ENCODE results near the gene DDX25.

GRCh38 chr11:125974284-125974683 is 70.0 kb downstream of the DDX25 start:
- TF ChIP-seq CTCF (IDR thresholded peaks at IDR 0.05; ENCODE audit: low read depth, low read length, poor library complexity, severe bottlenecking), result no peak
- TF ChIP-seq EZH2phosphoT487 (IDR thresholded peaks at IDR 0.05; ENCODE audit: borderline replicate concordance, low read length), result no peak
